Adrenal gland (tissue), 12 donors: ENCODE results near the gene ANXA6. TPM values are rescaled to one million over a fixed set of nuclear protein-coding genes. Genes with fewer than 3 reads are reported as not detected.

ENCODE experiments used
- DNase-seq, 7 donors: peaks; one replicate each; pipeline ENCODE4 v3.0.0-alpha.2; 2019 to 2020
- H3K27ac ChIP-seq, 5 donors: fragments of 200-600 bp; sonication (generic) in 4 of 5; 1 replicate in 3 of 5; 2 replicates in 2 of 5; pipeline versions ENCODE4 v1.5.1 to v1.8.0; 2016 to 2020; ENCODE audit warnings: mild to moderate bottlenecking in 1 of 5
- H3K27me3 ChIP-seq: fragments of 200-600 bp; 2 replicates; pipeline ENCODE4 v1.8.0; 2021
- H3K36me3 ChIP-seq, 2 donors: fragments of 200-600 bp; replicated peaks in 1 of 2; 1 replicate in 1 of 2; 2 replicates in 1 of 2; pipeline versions ENCODE4 v1.5.1 to v1.8.0; 2018 to 2022
- H3K4me1 ChIP-seq, 2 donors: fragments of 200-600 bp; replicated peaks in 1 of 2; 1 replicate in 1 of 2; 2 replicates in 1 of 2; pipeline versions ENCODE4 v1.5.1 to v1.8.0; 2018 to 2021
- H3K4me3 ChIP-seq, 4 donors: fragments of 200-600 bp; sonication (generic) in 3 of 4; one replicate each; pipeline ENCODE4 v1.5.1; 2016 to 2018
- H3K9me3 ChIP-seq, 3 donors: fragments of 200-600 bp; sonication (generic) in 1 of 3; replicated peaks in 1 of 3; 1 replicate in 2 of 3; 2 replicates in 1 of 3; pipeline versions ENCODE4 v1.5.1 to v1.8.0; 2016 to 2021
- POLR2A ChIP-seq, 2 donors: fragments of 450-650 bp; IDR thresholded peaks; one replicate each; pipeline ENCODE4 v1.6.1; 2017; ENCODE audit warnings: antibody characterized with exemption in 2 of 2, mild to moderate bottlenecking in 2 of 2, moderate library complexity in 1 of 2
- WGBS, 4 donors: extraction: QIAGEN DNeasy Blood & Tissue Kit in 2 of 4; methylation state at CpG; one replicate each; pipeline versions ENCODE4 v1.1.5 to v1.1.7; 2013 to 2017; 5-methylcytosine and 5-hydroxymethylcytosine counted together
- intact Hi-C, 2 donors: fragments of 100-400 bp; cut with DNase I; formaldehyde crosslinking; loops; one replicate each; pipeline versions ENCODE4 v1.14.1 to v1.15.0; 2022 to 2023
- polyA plus RNA-seq, 3 donors: library from polyadenylated mRNA; stranded (reverse); fragments of 200-250 nt in 2 of 3; fragments of 350-450 nt in 1 of 3; fragmentation: Illumina TruSeq in 1 of 3; extraction: RNeasy Lipid Tissue Mini Kit (QIAGEN cat#74804) in 1 of 3; gene quantifications; one replicate each; pipeline ENCODE4 v1.2.3, GENCODE V29; 2013 to 2014
- total RNA-seq, 9 donors: library from RNA; depleted of rRNA in 4 of 9; stranded (reverse); fragments of >200 nt in 4 of 9; fragments of 120-200 nt in 1 of 9; fragmentation: NEBNext Ultra II Directional in 1 of 9; extraction: Animal tissue kit (Norgen Biotek cat#: 25700) in 1 of 9; gene quantifications; one replicate each; pipeline versions ENCODE4 v1.1.0 to v1.2.4, GENCODE V29; 2013 to 2023
- TF ChIP-seq, protein P1 (sequence below), 6 experiments: fragments of 450-650 bp in 4 of 6; fragments of 200-600 bp in 2 of 6; sonication (generic) in 1 of 6; IDR thresholded peaks; 1 replicate in 5 of 6; 2 replicates in 1 of 6; pipeline versions ENCODE4 v1.5.1 to v1.8.0; 2016 to 2021; ENCODE audit warnings: antibody characterized with exemption in 6 of 6, mild to moderate bottlenecking in 2 of 6, moderate library complexity in 1 of 6
- donor health status: healthy with polysubstance abuse.
- donor health status: Bipolar disorder and iron deficiency.
- donor health status: DM: yes; HTN: yes; CAD: no.
- donor health status: DM: no; HTN: no; CAD: no.
- donor health status: DM: no; HTN: no; CAD: no.
- donor health status: DM: yes; HTN: yes; CAD: no.

The ANXA6 gene
- total and polyA plus RNA-seq, 12 donors, result 115 to 382 (median 212) TPM

DNA sequence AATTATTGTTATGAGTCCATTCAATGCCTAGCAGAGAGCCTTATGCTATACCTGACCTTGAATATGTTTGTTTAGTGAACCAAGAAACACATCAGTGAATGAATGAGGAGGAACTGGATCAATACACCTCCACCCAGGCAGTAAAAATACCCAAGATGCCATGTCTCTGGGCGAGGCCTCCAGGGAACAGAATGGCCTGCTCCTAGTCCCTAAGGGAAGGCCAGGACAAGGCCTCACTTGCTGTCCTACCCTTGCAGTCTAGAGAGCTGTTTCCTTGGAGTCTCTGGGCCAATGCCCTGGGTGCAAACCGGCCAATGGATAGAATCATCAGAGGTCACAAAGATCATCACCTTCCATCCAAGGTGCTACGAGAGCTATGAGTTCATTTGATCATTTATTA, 102.9 kb downstream of the ANXA6 start:
- intact Hi-C loops, result loop anchor here (5.0 kb wide), 2 partner anchors 63 to 108 kb away; no protein-coding TSS in a partner anchor
- 89 to 97% (median 92%) methylated on average over 3 of the region's 3 CpGs for WGBS, 4 donors
- Histone ChIP-seq H3K4me1 (peaks cover 5 to 11% of the 10 kb centered on the region in 2 donors), H3K9me3 (no peaks in the 10 kb centered on the region), H3K27ac (no peak overlapping the region), H3K4me3 (no peak overlapping the region), H3K27me3 (no peaks in the 10 kb centered on the region), H3K36me3 (peaks cover 0 to 38% of the 10 kb centered on the region in 2 donors)
- TF ChIP-seq, protein P1, sequence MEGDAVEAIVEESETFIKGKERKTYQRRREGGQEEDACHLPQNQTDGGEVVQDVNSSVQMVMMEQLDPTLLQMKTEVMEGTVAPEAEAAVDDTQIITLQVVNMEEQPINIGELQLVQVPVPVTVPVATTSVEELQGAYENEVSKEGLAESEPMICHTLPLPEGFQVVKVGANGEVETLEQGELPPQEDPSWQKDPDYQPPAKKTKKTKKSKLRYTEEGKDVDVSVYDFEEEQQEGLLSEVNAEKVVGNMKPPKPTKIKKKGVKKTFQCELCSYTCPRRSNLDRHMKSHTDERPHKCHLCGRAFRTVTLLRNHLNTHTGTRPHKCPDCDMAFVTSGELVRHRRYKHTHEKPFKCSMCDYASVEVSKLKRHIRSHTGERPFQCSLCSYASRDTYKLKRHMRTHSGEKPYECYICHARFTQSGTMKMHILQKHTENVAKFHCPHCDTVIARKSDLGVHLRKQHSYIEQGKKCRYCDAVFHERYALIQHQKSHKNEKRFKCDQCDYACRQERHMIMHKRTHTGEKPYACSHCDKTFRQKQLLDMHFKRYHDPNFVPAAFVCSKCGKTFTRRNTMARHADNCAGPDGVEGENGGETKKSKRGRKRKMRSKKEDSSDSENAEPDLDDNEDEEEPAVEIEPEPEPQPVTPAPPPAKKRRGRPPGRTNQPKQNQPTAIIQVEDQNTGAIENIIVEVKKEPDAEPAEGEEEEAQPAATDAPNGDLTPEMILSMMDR (IDR thresholded peaks at IDR 0.05), result no peak
- no peak for TF ChIP-seq POLR2A (IDR thresholded peaks at IDR 0.05)
- DNase-seq, result no peak

- peaks cover 0 to 7% of the 10 kb centered on the region in 2 donors for H3K4me1 ChIP-seq
- DNase-seq, result no peak
- intact Hi-C loops, result loop anchor here (2.0 to 5.0 kb wide), 3 partner anchors 63 to 108 kb away; no protein-coding TSS in a partner anchor
- H3K27ac ChIP-seq, result no peak overlapping the region
- H3K36me3 ChIP-seq, result peaks cover 0 to 40% of the 10 kb centered on the region in 2 donors
- H3K9me3 ChIP-seq, result no peaks in the 10 kb centered on the region
- TF ChIP-seq POLR2A (IDR thresholded peaks at IDR 0.05), result no peak
- TF ChIP-seq, protein P1 (IDR thresholded peaks at IDR 0.05), result no peak
- no peak overlapping the region for H3K4me3 ChIP-seq
- H3K27me3 ChIP-seq, result no peaks in the 10 kb centered on the region
- 92 to 97% (median 95%) methylated on average over 4 of the region's 4 CpGs for WGBS, 4 donors
These were observed 103.7 kb downstream of the ANXA6 start for GRCh38 chr5:151053796-151054462.

GRCh38 chr5:151052836-151053235, 104.7 kb downstream of the ANXA6 start:
- 73 to 92% (median 83%) methylated on average over 3 of the region's 3 CpGs for WGBS, 4 donors
- H3K9me3 ChIP-seq, result no peaks in the 10 kb centered on the region
- TF ChIP-seq POLR2A (IDR thresholded peaks at IDR 0.05), result no peak
- TF ChIP-seq, protein P1 (IDR thresholded peaks at IDR 0.05), result no peak
- peaks cover 0 to 44% of the 10 kb centered on the region in 2 donors for H3K36me3 ChIP-seq
- no peak for DNase-seq
- intact Hi-C loops, result loop anchor here (2.0 to 5.0 kb wide), 3 partner anchors 64 to 109 kb away; no protein-coding TSS in a partner anchor
- H3K27me3 ChIP-seq, result no peaks in the 10 kb centered on the region
- H3K4me3 ChIP-seq, result no peak overlapping the region
- H3K4me1 ChIP-seq, result peaks cover 0 to 7% of the 10 kb centered on the region in 2 donors
- no peak overlapping the region for H3K27ac ChIP-seq

GRCh38 chr5:151051931-151052608, 105.5 kb downstream of the ANXA6 start:
- Histone ChIP-seq H3K27ac (peak overlapping the region in 1 of 5 donors; percentile 29), H3K27me3 (no peaks in the 10 kb centered on the region), H3K9me3 (no peaks in the 10 kb centered on the region), H3K36me3 (peaks cover 0 to 47% of the 10 kb centered on the region in 2 donors), H3K4me1 (peaks cover 0 to 7% of the 10 kb centered on the region in 2 donors), H3K4me3 (no peak overlapping the region)
- no peak for DNase-seq
- intact Hi-C loops, result loop anchor here (2.0 to 5.0 kb wide), 3 partner anchors 65 to 110 kb away; no protein-coding TSS in a partner anchor
- 64 to 75% (median 69%) methylated on average over 5 to 10 of the region's 10 CpGs for WGBS, 4 donors
- TF ChIP-seq, protein P1 (IDR thresholded peaks at IDR 0.05), result no peak
- no peak for TF ChIP-seq POLR2A (IDR thresholded peaks at IDR 0.05)
